Measurements from ENCODE around the gene MYO1E. TPM values are rescaled to one million over a fixed set of nuclear protein-coding genes. Genes with fewer than 3 reads are reported as not detected.

Gene MYO1E
- total and polyA plus RNA-seq, 2 of the 8 experiments (the other 6 are each of a cell fraction or from before 2014, with no cell fraction given) = 19.6 to 142 TPM

- no peak overlapping the region for H2BK15ac ChIP-seq (ENCODE audit: low read length)
- no peak overlapping the region for H3K14ac ChIP-seq (ENCODE audit: insufficient read length)
- no peak overlapping the region for H2BK12ac ChIP-seq (ENCODE audit: low read depth, low read length)
- H4K20me1 ChIP-seq (replicated peaks in 1 of 2; ENCODE audit: control insufficient read depth in 1 of 2, insufficient read depth in 2 of 2, low read length in 2 of 2) = no peaks in the 10 kb centered on the region
- H3K4me2 ChIP-seq (ENCODE audit: insufficient read depth in 1 of 2, low read depth in 2 of 2, low read length in 2 of 2) = no peak overlapping the region
- no peak overlapping the region for H2AFZ ChIP-seq (ENCODE audit: low read length)
- H3K4ac ChIP-seq (replicated peaks; ENCODE audit: insufficient read length, low read depth, low read length) = no peak overlapping the region
- peaks cover 7 to 48% (median 12%) of the 10 kb centered on the region in 4 experiments; a peak in 7 of 8 replicates for H3K36me3 ChIP-seq (ENCODE audit: control insufficient read depth in 2 of 4, insufficient read depth in 4 of 4, low read length in 3 of 4)
- no peak overlapping the region for H2BK20ac ChIP-seq (ENCODE audit: low read length)
- TF ChIP-seq JUN (IDR thresholded peaks at IDR 0.05; ENCODE audit: low read depth, low read length) = no peak
- no peak for TF ChIP-seq SP1 (IDR thresholded peaks at IDR 0.05; ENCODE audit: low read depth, low read length)
- TF ChIP-seq GABPA (IDR thresholded peaks at IDR 0.05; ENCODE audit: borderline replicate concordance, insufficient read depth, low read length) = no peak
- TF ChIP-seq POLR2A (IDR thresholded peaks at IDR 0.05; ENCODE audit: control extremely low read depth in 1 of 2, low read depth in 2 of 2, low read length in 2 of 2) = no peak
- no peak for TF ChIP-seq POLR2AphosphoS5 (IDR thresholded peaks at IDR 0.05; ENCODE audit: low read depth, low read length)
- TF ChIP-seq EZH2 (IDR thresholded peaks at IDR 0.05; ENCODE audit: low read depth, low read length, severe bottlenecking) = no peak
- H3K4me3 ChIP-seq (ENCODE audit: extremely low read depth in 1 of 4, insufficient read depth in 2 of 4, low read depth in 3 of 4, low read length in 4 of 4) = no peak overlapping the region
- no peak overlapping the region for H2AK5ac ChIP-seq (ENCODE audit: low read depth, low read length)
- no peaks in the 10 kb centered on the region for H3K79me2 ChIP-seq (ENCODE audit: control insufficient read depth in 1 of 2, insufficient read depth in 2 of 2, low read length in 2 of 2)
- no peak overlapping the region for H3K27ac ChIP-seq (ENCODE audit: low read depth, low read length)
- H3K9me3 ChIP-seq (ENCODE audit: insufficient read depth in 2 of 2, low read depth in 1 of 2, low read length in 1 of 2) = no peaks in the 10 kb centered on the region
- H3K79me1 ChIP-seq (ENCODE audit: low read depth, low read length) = no peaks in the 10 kb centered on the region
- DNase-seq (ENCODE audit: low read depth in 1 of 2, low spot score in 2 of 2) = no peak
- no peak overlapping the region for H4K91ac ChIP-seq (replicated peaks; ENCODE audit: insufficient read length, low read length)
- no peak for FAIRE-seq
- H3K18ac ChIP-seq (ENCODE audit: extremely low read depth, low read length) = no peak overlapping the region
- H3K9ac ChIP-seq (replicated peaks in 1 of 4; ENCODE audit: extremely low read depth in 1 of 4, low read depth in 3 of 4, low read length in 3 of 4) = no peak overlapping the region; a peak in 1 of 7 replicates
- no peak overlapping the region for H3K56ac ChIP-seq (replicated peaks; ENCODE audit: insufficient read length, low read depth, low read length)
- H4K5ac ChIP-seq (ENCODE audit: insufficient read length, low read depth, low read length) = no peak overlapping the region
- H3K4me1 ChIP-seq (replicated peaks in 1 of 4; ENCODE audit: control insufficient read depth in 3 of 4, insufficient read depth in 4 of 4, low read length in 3 of 4) = no peaks in the 10 kb centered on the region; a peak in 2 of 7 replicates
- H3K23me2 ChIP-seq (ENCODE audit: low read depth, low read length) = no peaks in the 10 kb centered on the region; the same call in 1 of the 2 replicates
- 93% methylated on average over 9 of the region's 9 CpGs; no CpG with 5 or more reads in 1 of the 2 experiments for WGBS, 2 experiments (ENCODE audit: extremely low coverage in 1 of 2, insufficient coverage in 1 of 2, insufficient read length in 1 of 2, insufficient replicate concordance in 2 of 2, low coverage in 1 of 2, low lambda C conversion rate in 2 of 2, missing lambda C conversion rate in 1 of 2)
- H3K27me3 ChIP-seq (replicated peaks in 1 of 4; ENCODE audit: control insufficient read depth in 3 of 4, extremely low read depth in 1 of 4, insufficient read depth in 3 of 4, low read length in 3 of 4) = no peaks in the 10 kb centered on the region
- H2BK120ac ChIP-seq (replicated peaks; ENCODE audit: low read depth, low read length) = no peak overlapping the region
- H3K23ac ChIP-seq (ENCODE audit: insufficient read length) = no peak overlapping the region
- no peak overlapping the region for H4K8ac ChIP-seq (ENCODE audit: extremely low read depth, insufficient read depth, low read length)
- ChIA-PET CTCF (ENCODE audit: partially characterized antibody) (interaction anchor here (0.6 to 1.4 kb wide), 4 partner anchors 11 to 877 kb away, joined by 3 to 4 read pairs (median 3); no protein-coding TSS in a partner anchor), POLR2A (ENCODE audit: partially characterized antibody) (no interaction called here)
- no peak overlapping the region for H2BK5ac ChIP-seq (ENCODE audit: low read depth, low read length)
Measured at GRCh38 chr15:59159210-59159609, 213.5 kb downstream of the MYO1E start.
